Stimulated activated CD4-positive, alpha-beta T cell treated with anti-CD3 and anti-CD28 coated beads, Interleukin-15, amount 100 ng/mL, for 48 hours (primary cell): Measurements from ENCODE around the gene RAB3GAP2.
"Not testable (repeated sequence)": the region's sequence is repeated elsewhere in the genome, so short reads cannot be mapped to it uniquely, and the experiment has no call there.

Experiments
- DNase-seq, 2 donors: peaks; one replicate each; pipeline ENCODE4 v3.0.0-alpha.2; 2020; ENCODE audit warnings: low read depth in 2 of 2

Gene RAB3GAP2

DNA sequence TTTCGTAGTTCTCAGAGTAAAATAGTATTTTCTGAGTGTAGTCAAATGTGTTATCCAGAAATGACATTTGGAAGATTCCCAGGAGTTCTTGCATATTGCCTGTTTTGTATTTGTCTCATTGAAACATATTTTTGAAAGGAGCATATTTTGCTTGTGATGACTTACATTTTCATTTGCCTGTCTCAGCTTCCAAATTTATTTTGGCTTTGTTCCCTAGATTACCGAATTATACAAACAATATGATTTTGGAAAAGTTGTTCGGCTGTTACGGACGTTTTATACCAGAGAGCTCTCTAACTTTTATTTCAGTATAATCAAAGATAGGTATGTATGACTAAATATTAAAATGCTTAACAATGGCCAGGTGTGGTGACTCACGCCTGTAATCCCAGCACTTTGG, 132.3 kb downstream of the RAB3GAP2 start:
- DNase-seq = no peak

GRCh38 chr1:220137019-220137786, 135.1 kb downstream of the RAB3GAP2 start:
- no peak for DNase-seq

DNA sequence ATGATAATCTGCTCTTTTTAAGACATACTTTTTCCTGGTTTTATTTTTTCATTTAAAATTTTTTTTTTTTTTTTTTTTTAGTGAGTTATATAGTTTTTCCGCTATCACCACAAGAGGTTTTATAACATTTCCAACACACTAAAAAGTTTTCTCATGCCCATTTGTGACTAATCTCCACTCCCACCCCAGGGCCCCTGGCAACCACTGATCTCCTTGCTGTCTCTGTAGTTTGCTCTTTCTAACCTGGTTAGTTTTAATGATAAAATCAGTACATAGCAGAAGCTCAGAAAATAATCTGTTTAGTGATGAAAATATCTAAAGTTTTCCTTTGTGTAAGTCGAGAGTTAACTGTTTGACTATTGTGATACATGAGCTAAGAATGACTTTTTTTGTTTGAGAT, 136.5 kb downstream of the RAB3GAP2 start:
- DNase-seq = peak in 1 of 2 donors; percentile 9

DNA sequence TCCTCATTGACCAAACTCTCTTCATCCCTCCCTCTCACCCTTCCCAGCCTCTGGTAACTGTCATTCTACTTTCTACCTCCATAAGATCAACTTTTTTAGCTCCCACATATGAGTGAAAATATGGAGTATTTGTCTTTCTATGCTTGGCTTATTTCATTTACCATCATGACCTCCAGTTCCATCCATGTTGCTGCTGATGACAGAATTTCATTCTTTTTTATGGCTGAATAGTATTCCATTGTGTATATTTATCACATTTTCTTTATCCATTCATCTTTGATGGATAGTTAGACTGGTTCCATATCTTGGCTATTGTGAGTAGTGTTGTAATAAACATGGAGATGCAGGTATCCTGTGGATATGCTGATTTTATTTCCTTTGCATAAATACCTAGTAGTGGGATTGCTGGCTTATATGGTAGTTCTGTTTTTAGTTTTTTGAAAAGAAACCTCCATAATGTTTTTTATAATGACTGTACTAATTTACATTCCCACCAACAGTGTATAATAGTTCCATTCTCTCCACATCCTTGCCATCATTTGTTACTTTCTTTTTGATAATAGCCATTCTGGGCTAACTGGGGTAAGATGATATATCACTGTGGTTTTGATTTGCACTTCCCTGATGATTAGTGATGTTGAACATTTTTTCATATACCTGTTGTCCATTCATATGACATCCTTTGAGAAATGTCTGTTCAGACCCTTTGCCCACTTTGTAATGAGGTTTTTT, 142.6 kb downstream of the RAB3GAP2 start:
- no peak for DNase-seq

DNA sequence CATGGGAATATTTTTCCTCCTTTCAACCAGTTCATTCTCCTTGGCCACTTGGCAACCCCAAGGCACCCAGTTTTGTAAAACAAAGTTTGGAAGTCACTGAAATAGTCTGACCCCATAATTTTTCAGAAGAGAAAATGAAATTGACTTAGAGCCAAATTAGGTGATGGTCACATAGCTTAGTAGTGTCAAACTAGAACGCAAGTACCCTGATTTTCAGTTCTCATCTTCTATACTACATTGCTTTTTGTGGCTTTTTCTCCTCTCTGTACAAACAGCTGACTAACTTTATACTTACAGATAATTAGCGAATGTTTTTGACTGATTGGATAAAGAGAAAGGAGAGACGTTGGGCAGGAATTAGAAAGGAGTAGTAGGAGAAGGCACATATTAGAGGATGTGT, 145.2 kb downstream of the RAB3GAP2 start:
- DNase-seq = no peak

DNA sequence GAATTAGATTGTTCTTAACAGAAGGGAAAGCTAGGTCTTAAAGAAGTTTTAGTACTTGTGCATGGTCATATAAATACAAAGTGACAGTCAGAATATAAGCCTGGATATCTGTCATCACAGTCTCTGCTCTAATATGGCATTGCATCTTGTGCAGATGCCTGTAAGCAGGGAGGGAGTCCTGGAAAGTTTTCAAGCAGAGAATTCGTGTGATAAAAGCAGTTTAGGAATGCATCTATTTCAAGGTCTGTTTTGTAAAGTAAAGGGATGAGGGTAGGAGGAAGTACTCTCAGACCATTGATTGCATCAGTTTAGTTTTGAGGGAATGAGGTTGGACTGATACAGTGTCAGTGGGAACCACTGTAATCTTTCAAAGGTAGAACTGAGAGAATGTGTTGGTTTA, 147.7 kb downstream of the RAB3GAP2 start:
- DNase-seq = no peak

DNA sequence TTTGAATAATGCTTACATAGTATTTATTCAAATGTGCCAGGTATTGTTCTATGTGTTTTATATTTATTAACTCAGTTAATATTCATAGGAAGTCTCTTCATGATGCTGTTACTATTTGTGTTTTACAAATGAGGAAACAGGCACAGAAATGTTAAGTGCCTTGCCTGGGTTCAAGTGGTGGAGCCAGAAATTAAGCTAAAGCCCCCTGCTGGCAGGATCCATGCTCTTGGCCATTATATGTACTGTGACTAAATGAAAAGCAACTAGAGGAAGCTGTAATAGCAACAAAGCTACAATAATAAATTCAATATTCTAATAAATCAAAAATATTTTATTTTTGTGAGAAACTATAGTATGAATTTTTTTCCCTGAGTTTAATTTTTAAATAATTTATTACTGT, 148.4 kb downstream of the RAB3GAP2 start:
- no peak for DNase-seq

DNA sequence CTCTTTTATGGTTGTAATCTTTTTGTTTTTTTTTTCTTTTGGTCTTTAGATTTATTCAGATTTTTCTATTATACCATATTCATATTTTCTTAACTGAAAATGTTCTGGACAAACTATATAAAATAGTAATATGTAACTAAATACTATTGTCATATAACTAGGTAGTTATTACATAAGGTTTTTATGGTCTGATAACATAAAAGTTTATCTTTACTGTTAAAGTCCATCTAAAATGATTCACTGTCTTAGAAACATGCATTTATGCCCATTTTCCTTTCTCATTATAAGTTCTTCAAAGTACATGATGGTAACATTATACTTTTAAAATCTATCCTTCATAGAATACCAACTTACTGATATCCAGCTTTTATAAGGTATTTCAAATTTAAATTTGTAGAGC, 149.2 kb downstream of the RAB3GAP2 start:
- DNase-seq = no peak

GRCh38 chr1:220121791-220122530, 150.3 kb downstream of the RAB3GAP2 start:
- no peak for DNase-seq

DNA sequence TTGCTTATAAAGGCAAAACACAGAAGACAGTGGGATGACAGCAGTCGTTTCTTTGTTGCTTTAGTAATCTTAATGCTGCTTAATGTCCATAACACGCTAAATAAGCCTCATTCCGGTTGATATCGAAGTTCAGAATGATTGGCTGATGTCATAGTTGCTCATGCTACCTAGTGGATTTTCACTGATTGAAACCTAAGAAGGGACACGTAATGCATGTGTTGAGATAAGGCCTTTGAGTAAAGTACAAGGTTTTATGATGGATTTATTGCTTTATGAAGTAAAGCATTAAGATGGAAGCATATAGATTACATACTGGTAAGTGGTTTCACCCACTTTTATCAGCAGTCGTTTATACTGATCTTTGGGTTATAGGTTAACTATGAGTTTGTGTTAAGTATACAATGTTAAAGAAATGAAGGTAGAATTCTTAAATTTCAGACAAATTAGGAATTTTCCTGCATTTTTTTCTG, 153.2 kb downstream of the RAB3GAP2 start:
- no peak for DNase-seq

DNA sequence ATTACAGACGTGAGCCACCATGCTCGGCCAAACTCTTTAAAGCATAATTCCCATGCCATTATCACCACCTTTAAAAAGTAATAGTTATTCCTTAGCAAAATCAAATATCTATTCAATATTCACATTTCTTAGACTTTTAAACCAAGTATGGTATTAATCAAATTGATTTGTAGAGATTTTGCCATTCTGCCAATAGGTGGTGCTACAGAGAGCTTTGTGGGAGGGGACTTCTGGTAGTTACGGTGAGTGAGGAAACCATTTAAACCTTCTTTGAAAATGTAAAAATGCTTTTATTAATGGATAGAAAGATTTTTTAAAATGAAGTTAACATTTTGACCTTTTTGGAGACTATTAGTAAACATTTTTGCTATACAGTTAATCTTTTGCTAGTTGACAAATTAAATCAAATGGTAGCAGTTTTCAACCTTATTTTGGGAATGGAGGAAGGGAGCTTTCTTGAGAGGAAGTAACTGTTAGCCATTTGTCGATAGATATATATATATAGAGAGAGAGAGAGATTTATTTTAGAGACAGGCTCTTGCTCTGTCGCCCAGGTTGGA, 159.0 kb downstream of the RAB3GAP2 start:
- DNase-seq = no peak

DNA sequence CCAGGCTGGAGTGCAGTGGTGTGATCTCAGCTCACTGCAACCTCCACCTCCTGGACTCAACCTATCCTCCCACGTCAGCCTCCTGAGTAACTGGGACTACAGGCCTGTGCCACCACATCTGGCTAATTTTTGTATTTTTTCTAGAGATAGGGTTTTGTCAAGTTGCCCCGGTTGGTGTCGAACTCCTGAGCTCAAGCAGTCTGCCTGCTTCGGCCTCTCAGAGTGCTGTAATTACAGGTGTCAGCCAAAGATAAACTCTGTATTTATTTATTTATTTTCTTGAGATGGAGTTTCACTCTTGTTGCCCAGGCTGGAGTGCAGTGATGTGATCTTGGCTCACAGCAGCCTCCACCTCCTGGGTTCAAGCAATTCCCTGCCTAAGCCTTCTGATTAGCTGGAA, 159.7 kb downstream of the RAB3GAP2 start:
- DNase-seq = not testable (repeated sequence)

- not testable (repeated sequence) for DNase-seq
Observed at GRCh38 chr1:220110473-220110872, 161.8 kb downstream of the RAB3GAP2 start.

DNA sequence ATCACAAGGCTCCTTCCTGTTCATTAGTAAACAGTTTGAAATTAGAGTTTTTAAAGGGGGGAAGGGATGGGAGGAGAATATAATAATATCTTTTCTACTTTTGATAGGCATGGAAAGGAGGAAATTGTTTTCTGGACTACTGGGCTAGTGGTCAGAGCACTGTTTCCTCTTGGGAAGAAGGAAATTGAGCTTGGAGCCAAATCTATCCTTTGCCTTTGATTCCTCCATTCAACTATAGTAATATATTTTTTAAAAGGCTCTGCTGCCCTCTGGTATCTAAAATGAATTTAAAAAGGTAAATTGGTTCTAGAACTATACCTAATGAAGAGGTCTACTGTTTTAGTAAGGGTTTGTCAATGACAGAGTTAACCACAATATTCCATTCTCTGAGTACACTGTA, 172.4 kb downstream of the RAB3GAP2 start:
- no peak for DNase-seq
